NB4 (cell line): ENCODE results near the gene ARID3B.

ENCODE experiments used
- CTCF ChIP-seq: IDR thresholded peaks from one replicate; pipeline ENCODE4 v1.5.1; 2012; ENCODE audit warnings: low read depth, low read length
- MAX ChIP-seq: IDR thresholded peaks from 2 replicates; pipeline ENCODE4 v1.6.1; 2011; ENCODE audit warnings: low read depth, low read length
- MYC ChIP-seq: IDR thresholded peaks from 2 replicates; pipeline ENCODE4 v1.6.1; 2011; ENCODE audit warnings: low read depth, low read length
- POLR2A ChIP-seq: IDR thresholded peaks from 2 replicates; pipeline ENCODE4 v1.6.1; 2011; ENCODE audit warnings: mild to moderate bottlenecking; ENCODE audit not compliant: insufficient read length; ENCODE audit errors: extremely low read depth

- TF ChIP-seq CTCF = no peak
- TF ChIP-seq POLR2A = no peak
- TF ChIP-seq MAX = no peak
- TF ChIP-seq MYC = no peak
These were observed 43.8 kb downstream of the ARID3B start for GRCh38 chr15:74584779-74585178.
